WTC11 (cell line): ENCODE data around the gene HMGN4. TPM values are rescaled to one million over a fixed set of nuclear protein-coding genes. Genes with fewer than 3 reads are reported as not detected.

Experiments used
- ATAC-seq: fragments of 200-7000 bp; cut with Tn5 transposase; 2 replicates; pipeline ENCODE4 v1.10.0; 2021; ENCODE audit warnings: mild to moderate bottlenecking, moderate library complexity
- CTCF ChIA-PET: fragments of 300-600 bp; sonication (Branson Sonifier 250); formaldehyde crosslinking; loops from one replicate; lab custom pipeline; 2021; ENCODE audit warnings: antibody characterized with exemption; lab: Charles Lee
- POLR2A ChIA-PET: fragments of 350-600 bp; sonication (Branson Sonifier 250); formaldehyde crosslinking; loops from one replicate; lab custom pipeline; 2021; ENCODE audit warnings: antibody characterized with exemption; lab: Charles Lee
- DNase-seq: peaks from one replicate; pipeline ENCODE4 v3.0.0; 2021; ENCODE audit warnings: low spot score
- H3K27ac Mint-ChIP-seq: 2 replicates; pipeline ENCODE4 v1.8.0; 2021; ENCODE audit warnings: mixed read lengths
- H3K27me3 Mint-ChIP-seq: 2 replicates; pipeline ENCODE4 v1.8.0; 2021; ENCODE audit warnings: low read depth, mild to moderate bottlenecking, moderate library complexity, mixed read lengths
- H3K36me3 Mint-ChIP-seq: 2 replicates; pipeline ENCODE4 v1.8.0; 2021; ENCODE audit warnings: mixed read lengths
- H3K4me1 Mint-ChIP-seq: 2 replicates; pipeline ENCODE4 v1.8.0; 2022; ENCODE audit warnings: mixed read lengths
- H3K4me3 Mint-ChIP-seq: 2 replicates; pipeline ENCODE4 v1.8.0; 2021; ENCODE audit warnings: mild to moderate bottlenecking, moderate library complexity, mixed read lengths
- H3K9me3 Mint-ChIP-seq: 2 replicates; pipeline ENCODE4 v1.8.0; 2021; ENCODE audit warnings: mixed read lengths
- AR ChIP-seq: fragments of 250-450 bp; sonication (Bioruptor Pico); IDR thresholded peaks from 2 replicates; pipeline ENCODE4 v1.9.0; 2021; ENCODE audit warnings: mild to moderate bottlenecking
- ATF3 ChIP-seq: sonication (generic); formaldehyde crosslinking; conservative IDR thresholded peaks from 2 replicates; pipeline ENCODE4 v1.8.1; 2022; ENCODE audit warnings: mild to moderate bottlenecking, missing genetic modification reagents
- CREB1 ChIP-seq: sonication (generic); formaldehyde crosslinking; IDR thresholded peaks from 2 replicates; pipeline ENCODE4 v1.8.0; 2023; ENCODE audit warnings: mild to moderate bottlenecking, missing genetic modification reagents
- GTF2I ChIP-seq: fragments of 250-450 bp; sonication (Bioruptor Pico); conservative IDR thresholded peaks from 2 replicates; pipeline ENCODE4 v1.4.0; 2021; ENCODE audit warnings: mild to moderate bottlenecking
- HMGXB4 ChIP-seq: sonication (generic); formaldehyde crosslinking; IDR thresholded peaks from 2 replicates; pipeline ENCODE4 v1.8.1; 2023; ENCODE audit warnings: mild to moderate bottlenecking, moderate library complexity, missing genetic modification reagents
- IRF2 ChIP-seq: sonication (generic); formaldehyde crosslinking; IDR thresholded peaks from 2 replicates; pipeline ENCODE4 v1.8.0; 2022; ENCODE audit warnings: low read depth, missing genetic modification reagents, borderline replicate concordance
- JAZF1 ChIP-seq: fragments of 250-450 bp; sonication (Bioruptor Pico); IDR thresholded peaks from 2 replicates; pipeline ENCODE4 v1.9.0; 2021; ENCODE audit warnings: moderate library complexity, mild to moderate bottlenecking, inconsistent platforms
- JUN ChIP-seq: sonication (generic); formaldehyde crosslinking; IDR thresholded peaks from 2 replicates; pipeline ENCODE4 v1.8.0; 2023; ENCODE audit warnings: mild to moderate bottlenecking, missing genetic modification reagents
- MYBL2 ChIP-seq: sonication (generic); formaldehyde crosslinking; IDR thresholded peaks from 2 replicates; pipeline ENCODE4 v1.8.1; 2023; ENCODE audit warnings: mild to moderate bottlenecking, moderate library complexity, missing genetic modification reagents
- NFATC4 ChIP-seq: fragments of 250-450 bp; sonication (Bioruptor Pico); IDR thresholded peaks from 2 replicates; pipeline ENCODE4 v1.9.0; 2021; ENCODE audit warnings: mild to moderate bottlenecking
- NR1H2 ChIP-seq: sonication (generic); formaldehyde crosslinking; IDR thresholded peaks from 2 replicates; pipeline ENCODE4 v1.9.0; 2021; ENCODE audit warnings: mild to moderate bottlenecking, moderate library complexity, missing genetic modification reagents
- RORB ChIP-seq: fragments of 250-450 bp; sonication (Bioruptor Pico); IDR thresholded peaks from 2 replicates; pipeline ENCODE4 v1.9.0; 2021; ENCODE audit warnings: mild to moderate bottlenecking
- SMAD4 ChIP-seq: sonication (generic); formaldehyde crosslinking; IDR thresholded peaks from 2 replicates; pipeline ENCODE4 v1.8.0; 2022; ENCODE audit warnings: mild to moderate bottlenecking, missing genetic modification reagents
- SOX15 ChIP-seq: fragments of 250-450 bp; sonication (Bioruptor Pico); IDR thresholded peaks from 2 replicates; pipeline ENCODE4 v1.9.0; 2021; ENCODE audit warnings: mild to moderate bottlenecking
- ZNF281 ChIP-seq: sonication (generic); formaldehyde crosslinking; IDR thresholded peaks from 2 replicates; pipeline ENCODE4 v1.8.0; 2023; ENCODE audit warnings: mild to moderate bottlenecking, missing genetic modification reagents
- ZNF425 ChIP-seq: fragments of 250-450 bp; sonication (Bioruptor Pico); conservative IDR thresholded peaks from 2 replicates; pipeline ENCODE4 v1.9.0; 2021; ENCODE audit warnings: mild to moderate bottlenecking
- ZNF512 ChIP-seq: sonication (generic); formaldehyde crosslinking; IDR thresholded peaks from 2 replicates; pipeline ENCODE4 v1.8.1; 2022; ENCODE audit warnings: missing genetic modification reagents, borderline replicate concordance
- ZNF532 ChIP-seq: fragments of 250-450 bp; sonication (Bioruptor Pico); IDR thresholded peaks from 2 replicates; pipeline ENCODE4 v1.9.0; 2021; ENCODE audit warnings: mild to moderate bottlenecking, borderline replicate concordance
- total RNA-seq: library from RNA; stranded (reverse); gene quantifications from 3 replicates; pipeline ENCODE4 v1.2.3, GENCODE V29; 2021

HMGN4 gene
- total RNA-seq, 1 experiment from 2014 or later = 57.1 TPM

- H3K27ac Mint-ChIP-seq = peak overlapping the region; percentile 92
- CTCF ChIA-PET = interaction anchor here (0.6 to 3.8 kb wide), 2 partner anchors 20 to 194 kb away, joined by 3 to 19 read pairs; no protein-coding TSS in a partner anchor
- ATAC-seq = no peak
- POLR2A ChIA-PET = no interaction called here
- H3K27me3 Mint-ChIP-seq = no peaks in the 10 kb centered on the region
- H3K9me3 Mint-ChIP-seq = no peaks in the 10 kb centered on the region
- DNase-seq = no peak
- peaks cover 36% of the 10 kb centered on the region for H3K4me1 Mint-ChIP-seq
- no peak for TF ChIP-seq ZNF281
- TF ChIP-seq CREB1 = no peak
- TF ChIP-seq NFATC4 = no peak
- TF ChIP-seq JAZF1 (CRISPR knock-in tag) = no peak
- no peak for TF ChIP-seq MYBL2 (CRISPR knock-in tag)
- TF ChIP-seq HMGXB4 = no peak
- TF ChIP-seq AR (CRISPR knock-in tag) = no peak
- no peak for TF ChIP-seq NR1H2 (CRISPR knock-in tag)
- TF ChIP-seq ZNF425 = no peak
- TF ChIP-seq ZNF532 (CRISPR knock-in tag) = no peak
- TF ChIP-seq JUN (CRISPR knock-in tag) = no peak
- no peak for TF ChIP-seq SOX15
- TF ChIP-seq RORB = no peak
- TF ChIP-seq GTF2I = no peak
- TF ChIP-seq SMAD4 (CRISPR knock-in tag) = no peak
- TF ChIP-seq ATF3 (CRISPR knock-in tag) = no peak
- TF ChIP-seq IRF2 (CRISPR knock-in tag) = no peak
- no peak for TF ChIP-seq ZNF512 (CRISPR knock-in tag)
- H3K36me3 Mint-ChIP-seq = no peaks in the 10 kb centered on the region
- H3K4me3 Mint-ChIP-seq = 0 out of 2 replicates have a peak overlapping the region, but pooled peaks have one; percentile 21
Observed at GRCh38 chr6:26534681-26535465, 3.3 kb upstream of the HMGN4 start.
